ENCODE measurements around the gene S100A14.

DNA sequence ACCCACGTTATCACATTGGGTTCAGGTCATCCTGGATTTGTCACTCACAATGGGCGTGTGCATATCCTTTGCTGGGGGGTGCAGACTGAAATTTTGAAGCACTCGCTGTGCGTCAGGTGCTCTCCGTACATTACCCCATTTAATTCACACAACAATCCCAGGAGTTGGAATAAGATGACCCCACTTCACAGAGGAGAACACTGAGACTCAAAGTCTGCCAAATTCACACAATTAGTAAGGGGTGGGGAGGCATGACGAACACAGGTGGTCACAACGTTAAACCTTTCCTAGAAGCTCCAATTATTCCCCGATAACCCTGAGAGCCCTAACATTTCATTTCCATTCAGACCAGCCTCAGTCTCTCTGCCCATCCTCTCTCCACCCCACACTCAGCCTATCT is 46.7 kb downstream of the S100A14 start:
- TF ChIP-seq CTCF (IDR thresholded peaks at IDR 0.05): no peak
- no peak for TF ChIP-seq POLR2A (IDR thresholded peaks at IDR 0.05)

Data from right lobe of liver (tissue), 4 donors.